MM.1S (cell line): Measurements from ENCODE around the gene GPATCH4.

ENCODE experiments used
- DNase-seq: peaks from one replicate; pipeline ENCODE4 v3.0.0-alpha.2; 2015
- H2AFZ ChIP-seq: fragments of 300-600 bp; sonication (generic); 2 replicates; pipeline ENCODE4 v1.6.0; 2016; ENCODE audit warnings: antibody characterized with exemption, low read length
- H3F3A ChIP-seq: fragments of 300-600 bp; sonication (generic); 2 replicates; pipeline ENCODE4 v1.6.1; 2016; ENCODE audit warnings: mild to moderate bottlenecking, antibody characterized with exemption, low read length, moderate library complexity, mixed read lengths; ENCODE audit not compliant: insufficient read depth
- H3K27ac ChIP-seq: fragments of 300-600 bp; sonication (generic); 2 replicates; pipeline ENCODE4 v1.5.1; 2016; ENCODE audit warnings: mild to moderate bottlenecking, low read length
- H3K27me3 ChIP-seq: fragments of 300-600 bp; sonication (generic); replicated peaks from 2 replicates; pipeline ENCODE4 v1.6.0; 2016; ENCODE audit warnings: low read length; ENCODE audit not compliant: insufficient read depth
- H3K36me3 ChIP-seq: fragments of 300-600 bp; sonication (generic); replicated peaks from 2 replicates; pipeline ENCODE4 v1.6.1; 2016; ENCODE audit warnings: mild to moderate bottlenecking, low read length, mixed read lengths; ENCODE audit not compliant: insufficient read depth
- H3K4me1 ChIP-seq: fragments of 300-600 bp; sonication (generic); 2 replicates; pipeline ENCODE4 v1.6.1; 2016; ENCODE audit warnings: low read length, mixed read lengths
- H3K4me2 ChIP-seq: fragments of 300-600 bp; sonication (generic); 2 replicates; pipeline ENCODE4 v1.6.0; 2016; ENCODE audit warnings: low read depth, low read length
- H3K4me3 ChIP-seq: fragments of 300-600 bp; sonication (generic); 2 replicates; pipeline ENCODE4 v1.5.1; 2016; ENCODE audit warnings: low read length, mixed read lengths
- H3K79me2 ChIP-seq: fragments of 300-600 bp; sonication (generic); 2 replicates; pipeline ENCODE4 v1.6.1; 2016; ENCODE audit warnings: mixed run types, low read length, mixed read lengths
- H3K9ac ChIP-seq: fragments of 300-600 bp; sonication (generic); 2 replicates; pipeline ENCODE4 v1.6.1; 2016; ENCODE audit warnings: low read length, mixed read lengths
- H3K9me2 ChIP-seq: fragments of 300-600 bp; sonication (generic); replicated peaks from 2 replicates; pipeline ENCODE4 v1.6.1; 2016; ENCODE audit warnings: mild to moderate bottlenecking, low read length, mixed read lengths; ENCODE audit not compliant: insufficient read depth
- H3K9me3 ChIP-seq: fragments of 300-600 bp; sonication (generic); replicated peaks from 2 replicates; pipeline ENCODE4 v1.6.1; 2016; ENCODE audit warnings: mild to moderate bottlenecking, low read length, mixed read lengths; ENCODE audit not compliant: insufficient read depth
- H4K20me1 ChIP-seq: fragments of 300-600 bp; sonication (generic); 2 replicates; pipeline ENCODE4 v1.6.1; 2016; ENCODE audit warnings: mild to moderate bottlenecking, low read length, moderate library complexity, mixed read lengths; ENCODE audit not compliant: insufficient read depth
- EZH2 ChIP-seq: fragments of 300-600 bp; sonication (generic); optimal IDR thresholded peaks from 2 replicates; pipeline ENCODE3; 2017; ENCODE audit warnings: low read depth, mild to moderate bottlenecking, antibody characterized with exemption, low read length, mixed read lengths
- EZH2phosphoT487 ChIP-seq: fragments of 300-600 bp; sonication (generic); IDR thresholded peaks from 2 replicates; pipeline ENCODE4 v1.6.1; 2018; ENCODE audit warnings: antibody characterized with exemption, low read length
- TF ChIP-seq, protein P1 (sequence below): fragments of 300-600 bp; sonication (generic); IDR thresholded peaks from 2 replicates; pipeline ENCODE4 v1.5.1; 2016; ENCODE audit warnings: antibody characterized with exemption, low read length, mixed read lengths

Gene GPATCH4

DNA sequence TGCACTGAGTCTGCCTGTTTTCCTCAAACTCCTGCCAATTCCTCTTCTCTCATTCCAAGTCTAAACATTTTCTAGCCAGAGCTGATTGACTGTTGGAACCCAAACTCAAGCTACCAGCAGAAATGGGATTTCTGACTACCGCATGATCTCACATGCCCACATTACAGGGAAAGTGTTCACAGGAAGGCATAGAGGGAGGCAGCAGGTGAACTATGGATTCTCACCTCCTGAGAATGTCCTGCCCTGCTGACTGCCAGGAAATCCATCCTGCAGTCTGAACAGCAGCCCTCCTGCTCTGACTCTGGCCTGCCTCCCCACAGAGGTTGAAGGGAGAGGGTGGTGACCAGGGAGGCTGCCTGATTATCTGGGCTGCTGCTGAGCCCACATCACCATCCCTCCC is 51.4 kb downstream of the GPATCH4 start:
- no peaks in the 10 kb centered on the region for H4K20me1 ChIP-seq
- no peak overlapping the region for H2AFZ ChIP-seq
- H3K79me2 ChIP-seq, result no peaks in the 10 kb centered on the region
- H3K4me3 ChIP-seq, result no peak overlapping the region
- no peaks in the 10 kb centered on the region for H3K27me3 ChIP-seq
- no peaks in the 10 kb centered on the region for H3K4me1 ChIP-seq
- H3F3A ChIP-seq, result no peaks in the 10 kb centered on the region
- H3K9me2 ChIP-seq, result no peaks in the 10 kb centered on the region
- no peaks in the 10 kb centered on the region for H3K9me3 ChIP-seq
- no peak overlapping the region for H3K4me2 ChIP-seq
- DNase-seq, result no peak
- TF ChIP-seq EZH2 (no peak), EZH2phosphoT487 (no peak)
- TF ChIP-seq, protein P1, sequence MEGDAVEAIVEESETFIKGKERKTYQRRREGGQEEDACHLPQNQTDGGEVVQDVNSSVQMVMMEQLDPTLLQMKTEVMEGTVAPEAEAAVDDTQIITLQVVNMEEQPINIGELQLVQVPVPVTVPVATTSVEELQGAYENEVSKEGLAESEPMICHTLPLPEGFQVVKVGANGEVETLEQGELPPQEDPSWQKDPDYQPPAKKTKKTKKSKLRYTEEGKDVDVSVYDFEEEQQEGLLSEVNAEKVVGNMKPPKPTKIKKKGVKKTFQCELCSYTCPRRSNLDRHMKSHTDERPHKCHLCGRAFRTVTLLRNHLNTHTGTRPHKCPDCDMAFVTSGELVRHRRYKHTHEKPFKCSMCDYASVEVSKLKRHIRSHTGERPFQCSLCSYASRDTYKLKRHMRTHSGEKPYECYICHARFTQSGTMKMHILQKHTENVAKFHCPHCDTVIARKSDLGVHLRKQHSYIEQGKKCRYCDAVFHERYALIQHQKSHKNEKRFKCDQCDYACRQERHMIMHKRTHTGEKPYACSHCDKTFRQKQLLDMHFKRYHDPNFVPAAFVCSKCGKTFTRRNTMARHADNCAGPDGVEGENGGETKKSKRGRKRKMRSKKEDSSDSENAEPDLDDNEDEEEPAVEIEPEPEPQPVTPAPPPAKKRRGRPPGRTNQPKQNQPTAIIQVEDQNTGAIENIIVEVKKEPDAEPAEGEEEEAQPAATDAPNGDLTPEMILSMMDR, result no peak
- no peak overlapping the region for H3K27ac ChIP-seq
- no peak overlapping the region for H3K9ac ChIP-seq
- no peaks in the 10 kb centered on the region for H3K36me3 ChIP-seq

DNA sequence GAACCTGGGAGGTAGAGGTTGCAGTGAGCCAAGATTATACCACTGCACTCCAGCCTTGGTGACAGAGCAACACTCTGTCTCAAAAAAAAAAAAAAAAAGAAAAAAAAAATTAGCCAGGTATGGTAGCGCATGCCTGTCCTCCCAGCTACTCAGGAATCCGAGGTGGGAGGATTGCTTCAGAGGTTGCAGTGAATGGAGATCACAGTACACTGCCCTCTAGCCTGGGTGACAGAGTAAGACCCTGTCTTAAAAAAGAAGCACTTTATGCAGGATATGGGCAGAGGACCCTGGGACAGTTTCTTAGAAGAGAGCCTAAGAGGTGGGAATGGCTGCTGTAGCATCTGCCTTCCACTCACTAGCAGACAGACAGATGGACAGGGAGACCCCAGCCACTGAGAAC is 51.9 kb downstream of the GPATCH4 start:
- TF ChIP-seq EZH2phosphoT487, result no peak
- TF ChIP-seq, protein P1, result no peak
- no peak for TF ChIP-seq EZH2
- H3K4me3 ChIP-seq, result no peak overlapping the region
- DNase-seq, result no peak
- H3K36me3 ChIP-seq, result no peaks in the 10 kb centered on the region
- no peaks in the 10 kb centered on the region for H3K9me2 ChIP-seq
- H3F3A ChIP-seq, result no peaks in the 10 kb centered on the region
- H3K27ac ChIP-seq, result no peak overlapping the region
- no peaks in the 10 kb centered on the region for H4K20me1 ChIP-seq
- no peaks in the 10 kb centered on the region for H3K27me3 ChIP-seq
- no peak overlapping the region for H3K4me2 ChIP-seq
- no peak overlapping the region for H3K9ac ChIP-seq
- H2AFZ ChIP-seq, result no peak overlapping the region
- no peaks in the 10 kb centered on the region for H3K9me3 ChIP-seq
- H3K79me2 ChIP-seq, result no peaks in the 10 kb centered on the region
- H3K4me1 ChIP-seq, result no peaks in the 10 kb centered on the region

DNA sequence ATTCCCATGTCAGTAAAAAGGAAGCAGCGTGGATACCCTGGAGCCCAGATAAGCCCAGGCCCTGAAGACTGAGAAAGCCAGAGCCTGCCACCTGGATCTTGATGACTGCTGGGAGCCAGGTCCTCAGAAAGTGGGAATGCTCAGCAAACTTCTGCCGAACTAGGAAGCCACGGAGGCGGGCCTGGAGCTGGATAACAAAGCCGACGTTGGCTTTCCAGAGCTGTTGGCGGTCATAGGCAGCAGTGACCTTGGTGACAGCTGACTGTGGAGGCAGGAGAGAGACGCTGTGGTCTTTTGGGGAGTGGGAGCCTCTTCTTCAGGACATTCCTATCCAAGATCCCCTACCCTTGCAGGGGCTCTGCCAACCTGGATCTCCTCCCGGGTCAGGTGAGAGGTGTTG is 53.3 kb downstream of the GPATCH4 start:
- no peak overlapping the region for H3K4me3 ChIP-seq
- no peaks in the 10 kb centered on the region for H3F3A ChIP-seq
- no peaks in the 10 kb centered on the region for H3K27me3 ChIP-seq
- DNase-seq, result no peak
- no peaks in the 10 kb centered on the region for H4K20me1 ChIP-seq
- no peaks in the 10 kb centered on the region for H3K4me1 ChIP-seq
- no peak overlapping the region for H3K9ac ChIP-seq
- no peak overlapping the region for H3K27ac ChIP-seq
- H3K9me3 ChIP-seq, result no peaks in the 10 kb centered on the region
- H2AFZ ChIP-seq, result no peak overlapping the region
- no peaks in the 10 kb centered on the region for H3K9me2 ChIP-seq
- no peaks in the 10 kb centered on the region for H3K79me2 ChIP-seq
- no peak for TF ChIP-seq EZH2
- TF ChIP-seq, protein P1, result no peak
- TF ChIP-seq EZH2phosphoT487, result no peak
- H3K36me3 ChIP-seq, result no peaks in the 10 kb centered on the region
- H3K4me2 ChIP-seq, result no peak overlapping the region
